AG04449 (cell line): ENCODE results near the gene CPXM2.

ENCODE experiments used
- CTCF ChIA-PET: fragments of 350-600 bp; formaldehyde crosslinking; extraction: SDS; loops from one replicate; lab custom pipeline; 2021; ENCODE audit warnings: antibody characterized with exemption; lab: Yijun Ruan, JAX
- POLR2A ChIA-PET: fragments of 400-600, 350-600 bp; formaldehyde crosslinking; extraction: SDS; loops from one replicate; lab custom pipeline; 2020; ENCODE audit warnings: antibody characterized with exemption, inconsistent platforms; lab: Yijun Ruan, JAX
- DNase-seq: peaks from one replicate; pipeline ENCODE4 v3.0.0-alpha.2; 2010; ENCODE audit warnings: low read depth, low spot score
- H3K4me3 ChIP-seq: 2 replicates; pipeline ENCODE4 v1.5.1; 2011; ENCODE audit warnings: low read depth, mild to moderate bottlenecking, control low read depth, low read length
- TF ChIP-seq, protein P1 (sequence below): IDR thresholded peaks from one replicate; pipeline ENCODE4 v1.5.1; 2011; ENCODE audit warnings: mild to moderate bottlenecking, moderate library complexity, low read length, control low read depth, inconsistent platforms; ENCODE audit not compliant: insufficient read depth; ENCODE audit errors: missing control alignments

The CPXM2 gene

DNA sequence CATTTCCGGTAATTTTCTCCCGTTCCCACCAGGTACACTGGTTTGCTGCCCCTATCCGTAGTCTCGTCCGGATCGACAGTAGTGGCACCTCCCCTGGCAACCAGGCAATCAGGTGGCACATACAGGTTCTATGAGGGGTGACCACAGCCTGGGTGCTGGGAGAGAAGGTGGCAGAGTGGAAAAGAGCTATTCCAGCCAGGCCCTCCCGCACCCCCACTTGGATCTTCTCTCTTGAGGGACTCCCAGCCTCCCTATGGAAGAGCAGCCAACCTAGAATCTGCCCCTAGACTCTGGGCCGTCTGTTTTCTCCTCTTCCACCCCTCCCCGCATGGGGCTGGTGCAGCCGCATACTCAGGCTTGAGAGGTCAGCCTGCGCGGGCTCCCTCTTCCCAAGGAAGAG lies 166.9 kb downstream of the CPXM2 start:
- POLR2A ChIA-PET: no interaction called here
- CTCF ChIA-PET: no interaction called here
- TF ChIP-seq, protein P1, sequence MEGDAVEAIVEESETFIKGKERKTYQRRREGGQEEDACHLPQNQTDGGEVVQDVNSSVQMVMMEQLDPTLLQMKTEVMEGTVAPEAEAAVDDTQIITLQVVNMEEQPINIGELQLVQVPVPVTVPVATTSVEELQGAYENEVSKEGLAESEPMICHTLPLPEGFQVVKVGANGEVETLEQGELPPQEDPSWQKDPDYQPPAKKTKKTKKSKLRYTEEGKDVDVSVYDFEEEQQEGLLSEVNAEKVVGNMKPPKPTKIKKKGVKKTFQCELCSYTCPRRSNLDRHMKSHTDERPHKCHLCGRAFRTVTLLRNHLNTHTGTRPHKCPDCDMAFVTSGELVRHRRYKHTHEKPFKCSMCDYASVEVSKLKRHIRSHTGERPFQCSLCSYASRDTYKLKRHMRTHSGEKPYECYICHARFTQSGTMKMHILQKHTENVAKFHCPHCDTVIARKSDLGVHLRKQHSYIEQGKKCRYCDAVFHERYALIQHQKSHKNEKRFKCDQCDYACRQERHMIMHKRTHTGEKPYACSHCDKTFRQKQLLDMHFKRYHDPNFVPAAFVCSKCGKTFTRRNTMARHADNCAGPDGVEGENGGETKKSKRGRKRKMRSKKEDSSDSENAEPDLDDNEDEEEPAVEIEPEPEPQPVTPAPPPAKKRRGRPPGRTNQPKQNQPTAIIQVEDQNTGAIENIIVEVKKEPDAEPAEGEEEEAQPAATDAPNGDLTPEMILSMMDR: no peak
- no peak overlapping the region for H3K4me3 ChIP-seq
- no peak for DNase-seq

DNA sequence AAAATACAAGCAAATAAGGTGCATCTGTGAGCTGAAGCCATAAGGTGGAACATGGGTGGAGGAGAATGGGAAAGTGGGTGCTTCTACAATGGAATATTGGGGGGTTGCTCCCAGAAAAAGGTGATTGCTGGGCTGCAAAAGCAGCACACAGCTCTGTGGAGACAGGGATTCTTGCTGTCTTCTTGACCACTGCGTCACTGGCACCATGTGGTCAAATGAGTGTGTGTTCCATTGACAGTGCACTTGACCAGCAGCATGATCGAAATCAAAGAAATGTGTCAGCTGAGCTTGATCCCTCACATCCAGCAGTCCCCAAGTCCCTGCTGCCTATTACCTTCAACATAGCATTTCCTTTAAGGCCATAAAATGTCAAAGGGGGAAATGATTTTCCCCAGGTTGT lies 169.3 kb downstream of the CPXM2 start:
- no peak for DNase-seq
- POLR2A ChIA-PET: no interaction called here
- CTCF ChIA-PET: no interaction called here
- TF ChIP-seq, protein P1: no peak
- no peak overlapping the region for H3K4me3 ChIP-seq

DNA sequence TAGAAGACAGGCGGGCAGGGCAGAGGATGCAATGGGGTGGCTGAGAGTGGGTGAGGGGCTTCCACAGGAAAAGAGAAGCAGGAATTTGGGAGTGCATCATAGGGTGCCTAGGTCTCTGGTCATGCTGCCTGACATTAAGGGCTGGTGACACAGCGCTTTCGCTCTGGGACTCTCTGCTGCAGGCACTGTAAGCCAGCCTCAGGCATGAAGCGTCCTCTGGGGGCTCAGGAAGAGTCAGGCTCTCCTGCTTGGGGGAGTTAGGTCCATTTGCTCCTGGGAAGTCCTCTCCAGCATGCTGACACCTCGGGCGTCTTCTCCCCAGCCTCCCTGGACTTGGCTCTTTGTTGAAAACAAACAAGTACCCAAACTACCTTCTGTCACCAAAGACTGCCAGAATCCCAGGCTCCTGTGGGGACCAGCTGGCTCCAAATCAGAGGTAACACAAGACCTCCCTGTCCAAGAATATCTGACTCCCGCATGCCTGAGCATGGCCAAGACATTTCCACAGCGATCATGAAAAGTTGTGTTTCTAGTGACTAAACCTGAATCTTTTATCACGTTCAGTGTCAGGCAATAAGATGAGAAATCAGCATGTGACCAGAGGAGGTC lies 170.1 kb downstream of the CPXM2 start:
- CTCF ChIA-PET: no interaction called here
- no peak overlapping the region for H3K4me3 ChIP-seq
- TF ChIP-seq, protein P1: no peak
- POLR2A ChIA-PET: no interaction called here
- DNase-seq: no peak

DNA sequence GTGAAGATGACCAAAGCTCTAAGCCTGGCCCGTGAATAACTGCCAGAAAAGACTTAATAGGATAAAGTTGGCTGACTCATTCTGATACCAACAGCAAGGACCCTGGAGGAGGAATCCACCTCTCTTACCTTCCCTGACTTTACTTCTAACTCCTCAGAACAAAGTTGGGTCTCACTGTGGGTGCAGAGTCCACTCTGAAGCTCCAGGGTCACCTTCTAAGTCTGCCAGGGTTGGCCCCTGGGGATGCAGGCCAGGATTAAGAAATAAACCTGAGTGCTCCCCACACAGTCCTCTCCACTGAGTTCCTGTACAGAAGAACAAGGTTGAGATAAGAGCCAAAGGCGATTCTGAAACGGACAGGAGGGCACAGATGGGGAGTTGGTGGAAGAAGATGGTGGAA lies 171.1 kb downstream of the CPXM2 start:
- TF ChIP-seq, protein P1: no peak
- ChIA-PET POLR2A (no interaction called here), CTCF (no interaction called here)
- H3K4me3 ChIP-seq: no peak overlapping the region
- no peak for DNase-seq

DNA sequence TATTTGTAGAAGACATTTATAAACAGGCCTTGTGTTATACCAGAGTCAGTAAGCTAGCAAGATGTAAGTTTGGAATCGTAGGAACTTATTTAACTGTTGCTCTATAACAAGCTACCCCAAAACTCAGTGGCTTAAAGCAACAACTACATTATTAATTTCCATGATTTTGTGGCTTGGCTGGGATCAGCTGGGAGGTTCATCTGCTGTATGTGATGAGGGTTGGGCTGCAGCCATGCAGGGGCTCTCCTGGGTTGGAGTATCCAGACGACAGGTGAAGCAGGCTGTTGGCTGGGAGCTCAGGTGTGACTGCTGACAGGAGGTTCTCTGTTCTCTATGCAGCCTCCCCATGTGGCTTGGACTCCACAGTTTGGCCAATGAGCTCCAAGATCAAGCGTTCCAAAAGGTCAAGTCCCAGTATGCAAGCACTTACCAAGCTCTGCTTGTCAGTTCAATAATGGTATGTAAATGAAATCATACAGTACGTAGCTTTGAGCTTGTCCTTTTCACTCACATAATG lies 173.0 kb downstream of the CPXM2 start:
- no peak overlapping the region for H3K4me3 ChIP-seq
- TF ChIP-seq, protein P1: no peak
- no peak for DNase-seq
- ChIA-PET CTCF (interaction anchor here (0.7 kb wide), 1 partner anchor 138 kb away, joined by 3 read pairs; no protein-coding TSS in a partner anchor), POLR2A (no interaction called here)

GRCh38 chr10:123717336-123717735 lies 174.3 kb downstream of the CPXM2 start:
- TF ChIP-seq, protein P1: no peak
- ChIA-PET POLR2A (no interaction called here), CTCF (no interaction called here)
- H3K4me3 ChIP-seq: no peak overlapping the region
- no peak for DNase-seq
